ENCODE data around the gene TMEM131. TPM values are rescaled to one million over a fixed set of nuclear protein-coding genes. Genes with fewer than 3 reads are reported as not detected.

TMEM131 gene
- polyA plus RNA-seq, 3 donors = 7.0 to 23.6 (median 8.2) TPM

DNA sequence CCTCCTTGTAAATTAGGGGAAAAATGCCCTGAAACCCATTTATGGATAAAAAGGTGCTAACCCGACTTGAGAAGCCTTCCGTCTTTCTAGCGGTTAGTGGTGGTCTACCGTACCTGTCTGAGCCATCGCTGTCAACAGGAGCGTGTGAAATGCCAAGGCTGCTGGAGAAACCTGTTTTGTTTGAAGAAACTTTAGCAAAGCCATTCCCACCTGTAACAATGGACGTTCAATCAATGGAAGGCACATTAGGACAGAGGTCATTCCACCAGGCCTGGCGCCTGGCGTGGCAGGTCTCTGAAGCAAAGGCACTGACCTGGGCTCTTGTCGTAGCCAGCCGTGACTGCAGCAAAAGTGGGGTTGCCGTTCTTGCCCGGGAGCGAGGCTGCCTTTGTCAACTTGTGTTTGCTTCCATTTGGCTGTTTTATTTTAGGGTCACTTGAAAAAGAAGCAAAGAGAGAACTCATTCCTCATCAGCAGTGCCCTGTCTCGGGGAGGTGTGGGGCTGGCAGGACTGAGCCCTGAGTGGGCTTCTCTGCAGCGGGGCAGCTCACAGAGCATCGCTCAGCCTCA, 235.2 kb downstream of the TMEM131 start:
- Histone ChIP-seq H3K36me3 (replicated peaks in 1 of 2; ENCODE audit: control insufficient read depth in 1 of 2, insufficient read depth in 2 of 2, low read length in 2 of 2) (peaks cover 95 to 100% of the 10 kb centered on the region in 2 donors), H3K4me3 (replicated peaks in 1 of 3; ENCODE audit: low read depth in 2 of 3, low read length in 3 of 3) (no peak overlapping the region), H3K27ac (ENCODE audit: low read depth in 1 of 2, low read length in 2 of 2) (no peak overlapping the region), H3K79me2 (ENCODE audit: insufficient read depth, low read length) (no peaks in the 10 kb centered on the region), H3K9me3 (replicated peaks in 1 of 2; ENCODE audit: control insufficient read depth in 1 of 2, insufficient read depth in 1 of 2, low read length in 2 of 2) (no peaks in the 10 kb centered on the region), H3K9ac (ENCODE audit: insufficient read depth, low read length, poor library complexity, severe bottlenecking) (no peak overlapping the region), H3K4me1 (ENCODE audit: control insufficient read depth in 1 of 2, insufficient read depth in 2 of 2, low read length in 2 of 2) (peaks cover 0 to 7% of the 10 kb centered on the region in 2 donors), H3K27me3 (ENCODE audit: control insufficient read depth in 2 of 2, insufficient read depth in 2 of 2, low read length in 2 of 2) (no peaks in the 10 kb centered on the region), H2AFZ (ENCODE audit: insufficient read depth, low read depth, low read length, poor library complexity, severe bottlenecking) (no peak overlapping the region), H3K4me2 (replicated peaks; ENCODE audit: extremely low read depth, low read length, poor library complexity, severe bottlenecking) (no peak overlapping the region), H4K20me1 (ENCODE audit: insufficient read depth, low read length) (no peaks in the 10 kb centered on the region)
- TF ChIP-seq, protein P1, sequence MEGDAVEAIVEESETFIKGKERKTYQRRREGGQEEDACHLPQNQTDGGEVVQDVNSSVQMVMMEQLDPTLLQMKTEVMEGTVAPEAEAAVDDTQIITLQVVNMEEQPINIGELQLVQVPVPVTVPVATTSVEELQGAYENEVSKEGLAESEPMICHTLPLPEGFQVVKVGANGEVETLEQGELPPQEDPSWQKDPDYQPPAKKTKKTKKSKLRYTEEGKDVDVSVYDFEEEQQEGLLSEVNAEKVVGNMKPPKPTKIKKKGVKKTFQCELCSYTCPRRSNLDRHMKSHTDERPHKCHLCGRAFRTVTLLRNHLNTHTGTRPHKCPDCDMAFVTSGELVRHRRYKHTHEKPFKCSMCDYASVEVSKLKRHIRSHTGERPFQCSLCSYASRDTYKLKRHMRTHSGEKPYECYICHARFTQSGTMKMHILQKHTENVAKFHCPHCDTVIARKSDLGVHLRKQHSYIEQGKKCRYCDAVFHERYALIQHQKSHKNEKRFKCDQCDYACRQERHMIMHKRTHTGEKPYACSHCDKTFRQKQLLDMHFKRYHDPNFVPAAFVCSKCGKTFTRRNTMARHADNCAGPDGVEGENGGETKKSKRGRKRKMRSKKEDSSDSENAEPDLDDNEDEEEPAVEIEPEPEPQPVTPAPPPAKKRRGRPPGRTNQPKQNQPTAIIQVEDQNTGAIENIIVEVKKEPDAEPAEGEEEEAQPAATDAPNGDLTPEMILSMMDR (IDR thresholded peaks at IDR 0.05) = no peak
- Mint-ChIP-seq H3K4me1 (peaks cover 12% of the 10 kb centered on the region), H3K36me3 (peaks cover 96 to 100% of the 10 kb centered on the region in 2 donors), H3K27ac (peak overlapping the region in 3 of 7 donors; percentile 16 to 64 (median 46)), H3K9me3 (no peaks in the 10 kb centered on the region), H3K27me3 (ENCODE audit: low read depth in 3 of 3) (no peaks in the 10 kb centered on the region), H3K4me3 (no peak overlapping the region)
- WGBS (ENCODE audit: insufficient coverage) = over 99% methylated on average over 17 of the region's 17 CpGs
- no peak for DNase-seq
- intact Hi-C loops (cut with micrococcal nuclease) = no loop called here

DNA sequence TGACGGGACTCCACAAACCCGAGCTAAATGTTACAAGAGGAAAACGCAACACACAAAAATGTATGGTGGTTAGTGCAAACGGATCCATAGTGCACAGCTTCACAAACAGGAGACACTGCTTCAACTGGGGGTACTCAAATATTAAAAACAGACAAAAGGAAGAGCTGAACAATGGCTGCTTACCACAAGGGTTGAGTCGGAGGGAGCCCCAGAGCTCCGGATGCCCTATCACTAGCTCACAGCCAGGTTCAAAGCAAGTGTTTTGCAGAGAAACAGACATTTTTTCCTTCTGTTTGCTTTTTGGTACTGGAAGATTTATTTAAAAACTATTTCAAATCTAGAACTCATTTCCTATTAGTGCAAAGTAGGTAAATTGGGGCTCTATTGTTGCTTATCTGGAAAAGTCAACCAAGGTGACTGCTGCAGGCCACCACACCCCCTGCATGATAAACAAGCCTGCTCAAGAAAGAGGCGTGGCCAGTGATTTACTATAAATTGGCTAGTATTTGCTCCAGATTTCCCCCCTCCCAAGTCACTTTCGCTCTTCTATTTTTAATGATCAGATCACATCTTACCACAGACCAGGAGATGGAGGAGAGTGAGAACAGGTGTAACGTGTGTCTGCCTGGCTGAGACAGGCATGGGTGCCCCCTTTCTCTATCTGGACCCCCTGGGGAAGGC, 235.9 kb downstream of the TMEM131 start:
- no peak overlapping the region for H3K4me2 ChIP-seq (replicated peaks; ENCODE audit: extremely low read depth, low read length, poor library complexity, severe bottlenecking)
- no peak overlapping the region for H2AFZ ChIP-seq (ENCODE audit: insufficient read depth, low read depth, low read length, poor library complexity, severe bottlenecking)
- H3K27me3 ChIP-seq (ENCODE audit: control insufficient read depth in 2 of 2, insufficient read depth in 2 of 2, low read length in 2 of 2) = no peaks in the 10 kb centered on the region
- H3K27ac ChIP-seq (ENCODE audit: low read depth in 1 of 2, low read length in 2 of 2) = no peak overlapping the region
- H3K9me3 ChIP-seq (replicated peaks in 1 of 2; ENCODE audit: control insufficient read depth in 1 of 2, insufficient read depth in 1 of 2, low read length in 2 of 2) = no peaks in the 10 kb centered on the region
- no peak for DNase-seq
- peaks cover 0 to 7% of the 10 kb centered on the region in 2 donors for H3K4me1 ChIP-seq (ENCODE audit: control insufficient read depth in 1 of 2, insufficient read depth in 2 of 2, low read length in 2 of 2)
- TF ChIP-seq, protein P1 (IDR thresholded peaks at IDR 0.05) = no peak
- H3K27me3 Mint-ChIP-seq (ENCODE audit: low read depth in 3 of 3) = peaks cover 0 to 1% (median 0%) of the 10 kb centered on the region in 3 donors
- H4K20me1 ChIP-seq (ENCODE audit: insufficient read depth, low read length) = no peaks in the 10 kb centered on the region
- no peak overlapping the region for H3K4me3 ChIP-seq (replicated peaks in 1 of 3; ENCODE audit: low read depth in 2 of 3, low read length in 3 of 3)
- peaks cover 95 to 100% of the 10 kb centered on the region in 2 donors for H3K36me3 ChIP-seq (replicated peaks in 1 of 2; ENCODE audit: control insufficient read depth in 1 of 2, insufficient read depth in 2 of 2, low read length in 2 of 2)
- peak overlapping the region in 3 of 7 donors; percentile 26 to 59 (median 36) for H3K27ac Mint-ChIP-seq
- no peaks in the 10 kb centered on the region for H3K79me2 ChIP-seq (ENCODE audit: insufficient read depth, low read length)
- intact Hi-C loops (cut with micrococcal nuclease) = no loop called here
- WGBS (ENCODE audit: insufficient coverage) = 96% methylated on average over 4 of the region's 9 CpGs
- H3K9ac ChIP-seq (ENCODE audit: insufficient read depth, low read length, poor library complexity, severe bottlenecking) = no peak overlapping the region
- H3K4me3 Mint-ChIP-seq = no peak overlapping the region
- H3K36me3 Mint-ChIP-seq = peaks cover 94 to 100% of the 10 kb centered on the region in 2 donors
- H3K9me3 Mint-ChIP-seq = no peaks in the 10 kb centered on the region
- peaks cover 12% of the 10 kb centered on the region for H3K4me1 Mint-ChIP-seq
